ENCODE results near the gene MYL12B.

MYL12B gene

DNA sequence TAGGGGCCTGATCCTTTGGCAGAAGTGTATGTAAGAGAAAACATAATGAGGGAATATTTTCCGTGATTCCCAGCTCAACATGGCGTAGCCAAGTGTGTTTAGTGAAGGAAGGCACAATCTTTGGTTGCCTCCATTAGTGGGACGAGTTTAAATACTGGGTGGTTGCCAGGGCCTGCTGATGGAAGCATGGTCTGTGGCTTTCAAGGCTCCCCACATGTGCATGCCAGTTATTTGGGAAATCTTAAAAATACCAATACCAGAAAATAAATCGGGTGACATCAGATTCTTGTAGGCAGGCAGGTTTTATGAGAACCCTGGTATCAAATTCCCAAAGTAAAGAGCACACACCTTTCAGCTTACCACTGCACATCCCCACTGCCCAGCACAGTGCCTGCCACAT, 7.2 kb upstream of the MYL12B start:
- Histone ChIP-seq H3K4me3 (ENCODE audit: insufficient read length, low read depth) (no peak overlapping the region), H3K4me1 (ENCODE audit: insufficient read depth, insufficient read length) (no peaks in the 10 kb centered on the region), H3K9ac (ENCODE audit: insufficient read length, low read depth) (no peak overlapping the region), H3K9me3 (ENCODE audit: insufficient read depth, low read length) (no peaks in the 10 kb centered on the region), H3K27me3 (ENCODE audit: insufficient read depth, insufficient read length) (no peaks in the 10 kb centered on the region), H3K36me3 (ENCODE audit: insufficient read depth, insufficient read length, low read length) (peaks cover 67% of the 10 kb centered on the region)
- no peak for TF ChIP-seq YY1 (IDR thresholded peaks at IDR 0.05; ENCODE audit: insufficient read depth, insufficient read length)
- TF ChIP-seq SUZ12 (IDR thresholded peaks at IDR 0.05; ENCODE audit: extremely low read depth, insufficient read depth, insufficient read length), result no peak
- TF ChIP-seq ZNF274 (IDR thresholded peaks at IDR 0.05; ENCODE audit: low read depth, low read length), result no peak
- no peak for DNase-seq (ENCODE audit: low read depth, low spot score)

DNA sequence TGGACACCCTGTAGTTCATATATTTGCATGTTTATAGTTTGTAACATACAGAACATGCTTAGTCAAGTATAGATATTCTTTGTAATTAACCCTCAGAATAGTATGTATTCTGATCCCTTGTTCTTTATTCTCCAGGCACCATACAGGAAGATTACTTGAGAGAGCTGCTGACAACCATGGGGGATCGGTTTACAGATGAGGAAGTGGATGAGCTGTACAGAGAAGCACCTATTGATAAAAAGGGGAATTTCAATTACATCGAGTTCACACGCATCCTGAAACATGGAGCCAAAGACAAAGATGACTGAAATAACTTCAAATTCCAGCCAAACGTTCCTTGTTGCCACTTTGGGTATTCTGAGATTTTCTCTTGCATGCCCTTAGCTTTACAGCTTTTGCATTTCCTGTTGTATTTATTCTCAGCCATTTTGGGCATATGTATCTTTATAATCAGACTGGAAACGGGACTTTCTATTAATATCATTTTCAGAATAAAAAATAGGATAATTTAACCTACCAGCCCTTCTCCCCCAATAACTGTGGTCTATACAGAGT, 6.2 kb upstream of the MYL12B start:
- Histone ChIP-seq H3K9me3 (ENCODE audit: insufficient read depth, low read length) (no peaks in the 10 kb centered on the region), H3K36me3 (ENCODE audit: insufficient read depth, insufficient read length, low read length) (peaks cover 58% of the 10 kb centered on the region), H3K27me3 (ENCODE audit: insufficient read depth, insufficient read length) (no peaks in the 10 kb centered on the region), H3K9ac (ENCODE audit: insufficient read length, low read depth) (no peak overlapping the region), H3K4me3 (ENCODE audit: insufficient read length, low read depth) (no peak overlapping the region), H3K4me1 (ENCODE audit: insufficient read depth, insufficient read length) (no peaks in the 10 kb centered on the region)
- DNase-seq (ENCODE audit: low read depth, low spot score), result no peak
- TF ChIP-seq YY1 (IDR thresholded peaks at IDR 0.05; ENCODE audit: insufficient read depth, insufficient read length) (no peak), SUZ12 (IDR thresholded peaks at IDR 0.05; ENCODE audit: extremely low read depth, insufficient read depth, insufficient read length) (no peak), ZNF274 (IDR thresholded peaks at IDR 0.05; ENCODE audit: low read depth, low read length) (no peak)

DNA sequence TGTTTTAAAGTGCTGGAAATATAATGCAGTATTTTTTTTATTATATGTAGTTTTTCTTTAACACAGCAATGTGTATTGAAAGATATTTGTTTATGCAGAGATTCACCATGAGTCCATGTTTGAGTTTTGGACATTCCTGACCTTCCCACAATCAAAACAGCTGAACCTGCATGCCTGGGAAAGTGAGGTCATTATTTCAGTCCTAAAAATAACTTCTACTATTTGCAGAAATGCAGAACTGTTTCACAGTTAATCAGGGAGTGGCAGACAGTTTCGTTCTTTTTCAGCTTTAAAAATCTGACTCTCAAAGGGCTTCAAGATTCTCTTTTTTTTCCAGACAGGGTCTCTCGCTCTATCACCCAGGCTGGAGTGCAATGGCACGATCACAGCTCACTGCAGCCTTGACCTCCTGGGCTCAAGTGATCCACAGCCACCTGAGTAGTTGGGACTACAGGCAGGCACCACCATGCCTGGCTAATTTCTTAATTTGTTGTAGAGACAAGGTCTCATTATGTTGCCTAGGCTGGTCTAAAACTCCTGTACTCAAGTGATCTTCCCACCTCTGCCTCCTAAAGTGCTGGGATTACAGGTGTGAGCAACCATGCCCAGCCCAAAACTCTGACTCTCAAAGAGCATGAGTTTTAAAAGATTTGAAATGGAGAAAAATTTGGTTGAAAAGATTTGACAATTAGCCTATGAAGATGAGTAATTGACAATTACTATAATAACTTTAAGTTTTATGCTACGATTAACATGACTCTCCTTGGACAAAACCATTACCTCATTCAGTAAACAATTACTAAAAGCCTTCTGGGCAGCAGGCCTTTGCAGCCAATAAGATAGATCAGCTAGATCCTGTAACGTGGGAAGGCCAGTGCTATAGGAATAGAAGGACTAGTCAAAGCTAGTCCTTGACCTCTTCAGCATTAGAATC, 5.0 kb upstream of the MYL12B start:
- Histone ChIP-seq H3K9me3 (ENCODE audit: insufficient read depth, low read length) (no peaks in the 10 kb centered on the region), H3K9ac (ENCODE audit: insufficient read length, low read depth) (no peak overlapping the region), H3K4me1 (ENCODE audit: insufficient read depth, insufficient read length) (no peaks in the 10 kb centered on the region), H3K36me3 (ENCODE audit: insufficient read depth, insufficient read length, low read length) (peaks cover 58% of the 10 kb centered on the region), H3K27me3 (ENCODE audit: insufficient read depth, insufficient read length) (no peaks in the 10 kb centered on the region), H3K4me3 (ENCODE audit: insufficient read length, low read depth) (no peak overlapping the region)
- TF ChIP-seq ZNF274 (IDR thresholded peaks at IDR 0.05; ENCODE audit: low read depth, low read length), result no peak
- no peak for TF ChIP-seq SUZ12 (IDR thresholded peaks at IDR 0.05; ENCODE audit: extremely low read depth, insufficient read depth, insufficient read length)
- TF ChIP-seq YY1 (IDR thresholded peaks at IDR 0.05; ENCODE audit: insufficient read depth, insufficient read length), result no peak
- no peak for DNase-seq (ENCODE audit: low read depth, low spot score)

DNA sequence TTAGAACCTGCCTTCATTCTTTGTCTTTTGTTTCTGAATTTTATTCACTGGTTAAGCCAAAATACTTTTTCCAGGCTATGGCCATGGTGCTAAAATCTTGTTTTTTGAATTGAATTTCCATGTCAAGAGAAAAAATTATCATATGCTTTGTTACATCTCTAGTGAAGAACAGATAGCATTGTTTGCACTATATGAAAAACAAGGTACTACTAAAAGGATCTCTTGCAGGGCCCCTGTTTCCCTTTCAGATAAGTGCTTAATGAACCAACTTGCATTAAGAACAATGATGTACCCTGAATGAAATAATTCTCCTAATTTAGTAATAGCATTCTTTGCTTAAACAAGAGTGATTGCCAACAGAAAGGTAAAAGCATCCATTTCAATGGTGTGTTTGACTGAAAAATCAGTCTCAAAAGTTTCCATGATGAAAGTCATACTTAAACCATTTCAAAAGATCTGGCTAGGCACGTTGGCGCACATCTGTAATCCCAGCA, 4.3 kb upstream of the MYL12B start:
- no peak for TF ChIP-seq SUZ12 (IDR thresholded peaks at IDR 0.05; ENCODE audit: extremely low read depth, insufficient read depth, insufficient read length)
- TF ChIP-seq ZNF274 (IDR thresholded peaks at IDR 0.05; ENCODE audit: low read depth, low read length), result no peak
- TF ChIP-seq YY1 (IDR thresholded peaks at IDR 0.05; ENCODE audit: insufficient read depth, insufficient read length), result no peak
- DNase-seq (ENCODE audit: low read depth, low spot score), result no peak
- Histone ChIP-seq H3K36me3 (ENCODE audit: insufficient read depth, insufficient read length, low read length) (peaks cover 58% of the 10 kb centered on the region), H3K4me3 (ENCODE audit: insufficient read length, low read depth) (no peak overlapping the region), H3K9ac (ENCODE audit: insufficient read length, low read depth) (no peak overlapping the region), H3K4me1 (ENCODE audit: insufficient read depth, insufficient read length) (no peaks in the 10 kb centered on the region), H3K27me3 (ENCODE audit: insufficient read depth, insufficient read length) (no peaks in the 10 kb centered on the region), H3K9me3 (ENCODE audit: insufficient read depth, low read length) (no peaks in the 10 kb centered on the region)

DNA sequence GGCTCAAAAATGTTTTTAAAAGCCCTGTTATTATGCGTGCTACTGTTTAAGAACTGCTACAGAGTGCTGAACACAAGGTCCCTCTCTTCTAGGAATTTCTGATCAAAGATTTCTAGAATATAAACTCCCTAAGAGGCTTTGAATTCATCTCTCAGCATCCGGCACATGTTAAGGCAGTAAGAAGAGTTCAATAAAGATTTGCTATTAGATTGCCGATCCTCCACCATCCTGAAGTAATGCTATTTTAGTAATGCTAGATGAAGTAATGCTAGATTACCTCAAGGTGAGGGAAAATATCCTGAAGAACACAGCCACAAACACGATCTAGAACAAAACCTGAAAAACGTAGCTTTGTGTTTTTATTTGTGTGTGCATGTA, 949 bp upstream of the MYL12B start:
- Histone ChIP-seq H3K4me3 (ENCODE audit: insufficient read length, low read depth) (peak overlapping the region; percentile 86), H3K36me3 (ENCODE audit: insufficient read depth, insufficient read length, low read length) (peaks cover 31% of the 10 kb centered on the region), H3K9me3 (ENCODE audit: insufficient read depth, low read length) (no peaks in the 10 kb centered on the region), H3K9ac (ENCODE audit: insufficient read length, low read depth) (peak overlapping the region; percentile 93), H3K27me3 (ENCODE audit: insufficient read depth, insufficient read length) (no peaks in the 10 kb centered on the region), H3K4me1 (ENCODE audit: insufficient read depth, insufficient read length) (no peaks in the 10 kb centered on the region)
- DNase-seq (ENCODE audit: low read depth, low spot score), result no peak
- TF ChIP-seq ZNF274 (IDR thresholded peaks at IDR 0.05; ENCODE audit: low read depth, low read length) (no peak), SUZ12 (IDR thresholded peaks at IDR 0.05; ENCODE audit: extremely low read depth, insufficient read depth, insufficient read length) (no peak), YY1 (IDR thresholded peaks at IDR 0.05; ENCODE audit: insufficient read depth, insufficient read length) (no peak)

DNA sequence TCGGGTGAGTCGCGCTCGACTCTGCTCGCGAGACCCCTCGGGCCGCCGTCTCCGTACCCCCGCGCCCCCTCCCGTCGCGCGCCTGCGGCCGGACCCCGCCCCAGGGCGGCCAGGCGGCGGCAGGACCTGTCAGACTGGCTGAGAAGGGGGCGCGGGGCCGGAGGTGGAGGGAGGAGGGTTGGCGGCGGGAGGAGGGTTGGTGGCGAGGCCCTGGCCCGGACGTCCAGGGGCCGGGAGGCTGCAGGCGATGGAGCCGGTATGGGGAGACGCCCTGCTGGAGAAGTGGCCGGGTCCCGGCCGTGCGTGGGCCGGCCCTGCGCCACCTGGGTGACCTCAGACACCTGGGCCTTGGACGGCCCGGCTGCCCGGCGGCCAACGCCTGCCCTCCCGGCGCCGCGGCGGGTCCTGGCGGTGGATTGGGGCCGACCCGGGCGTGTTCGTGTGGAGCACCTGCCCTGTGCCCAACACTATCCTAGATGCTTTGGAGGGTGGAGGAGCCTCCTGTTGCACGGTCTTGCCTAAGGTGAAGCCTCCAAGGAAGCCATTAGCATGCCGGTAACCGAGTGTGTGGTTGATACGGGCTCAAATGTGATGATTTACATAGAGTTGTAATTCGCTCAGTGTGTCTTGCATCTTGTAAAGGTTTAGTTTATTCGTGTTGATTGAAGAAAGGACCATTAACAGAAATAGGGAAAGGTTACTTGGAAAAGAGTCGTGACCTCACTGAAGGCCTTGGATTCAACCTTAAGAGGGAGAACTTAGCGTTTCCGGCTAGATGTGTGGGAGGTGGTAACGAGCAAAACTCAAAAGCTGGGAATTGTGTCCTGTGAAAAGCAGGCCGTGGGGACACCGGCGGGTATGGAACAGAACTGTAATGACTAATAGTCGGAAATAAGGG, 550 bp downstream of the MYL12B start:
- Histone ChIP-seq H3K4me1 (ENCODE audit: insufficient read depth, insufficient read length) (no peaks in the 10 kb centered on the region), H3K27me3 (ENCODE audit: insufficient read depth, insufficient read length) (no peaks in the 10 kb centered on the region), H3K4me3 (ENCODE audit: insufficient read length, low read depth) (peak overlapping the region; percentile 86)

More for the DNA sequence above, 550 bp downstream of the MYL12B start:
- Histone ChIP-seq H3K9me3 (ENCODE audit: insufficient read depth, low read length) (no peaks in the 10 kb centered on the region), H3K36me3 (ENCODE audit: insufficient read depth, insufficient read length, low read length) (peaks cover 19% of the 10 kb centered on the region), H3K9ac (ENCODE audit: insufficient read length, low read depth) (peak overlapping the region; percentile 93)
- TF ChIP-seq YY1 (IDR thresholded peaks at IDR 0.05; ENCODE audit: insufficient read depth, insufficient read length) (no peak), SUZ12 (IDR thresholded peaks at IDR 0.05; ENCODE audit: extremely low read depth, insufficient read depth, insufficient read length) (no peak), ZNF274 (IDR thresholded peaks at IDR 0.05; ENCODE audit: low read depth, low read length) (no peak)
- DNase-seq (ENCODE audit: low read depth, low spot score), result no peak
